ENCODE data around the gene PLD3. TPM values are rescaled to one million over a fixed set of nuclear protein-coding genes. Genes with fewer than 3 reads are reported as not detected.

The PLD3 gene
- total and polyA plus RNA-seq, 2 experiments from 2014 or later = 361 to 536 TPM

DNA sequence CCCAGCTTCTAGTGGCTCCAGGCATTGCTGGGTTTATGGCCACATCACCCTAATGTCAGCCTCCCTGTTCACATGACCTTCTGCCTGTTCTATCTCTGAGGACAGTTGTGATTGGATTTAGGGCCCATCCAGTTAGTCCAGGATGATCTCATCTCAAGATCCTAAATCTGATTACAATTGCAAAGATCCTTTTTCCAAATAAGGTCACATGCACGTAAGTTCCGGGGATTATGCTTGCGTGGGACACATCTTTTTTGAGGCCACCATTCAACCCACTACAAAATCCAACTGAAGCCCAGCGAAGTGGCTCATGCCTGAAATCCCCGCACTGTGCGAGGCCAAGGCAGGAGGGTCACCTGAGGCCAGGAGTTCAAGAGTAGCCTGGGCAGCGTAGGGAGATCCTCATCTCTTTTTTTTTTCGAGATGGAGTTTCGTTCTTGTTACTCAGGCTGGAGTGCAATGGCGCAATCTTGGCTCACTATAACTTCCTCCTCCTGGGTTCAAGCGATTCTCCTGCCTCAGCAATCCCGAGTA is 12.3 kb downstream of the PLD3 start:
- H3K27ac ChIP-seq = no peak overlapping the region
- no peak overlapping the region for H3K4me2 ChIP-seq (ENCODE audit: unreplicated experiment)
- H3K9ac ChIP-seq = no peak overlapping the region
- no peaks in the 10 kb centered on the region for H3K9me2 ChIP-seq (ENCODE audit: insufficient read depth)
- H3K4me3 ChIP-seq = no peak overlapping the region
- H3F3A ChIP-seq (ENCODE audit: insufficient read depth) = peaks cover 9% of the 10 kb centered on the region
- in situ Hi-C loops (cut with MboI) = no loop called here
- no peaks in the 10 kb centered on the region; the same call in 1 of the 2 replicates for H3K36me3 ChIP-seq (ENCODE audit: low read depth)
- H4K20me1 ChIP-seq (ENCODE audit: insufficient read depth) = no peaks in the 10 kb centered on the region
- peaks cover 21% of the 10 kb centered on the region for H3K79me2 ChIP-seq (ENCODE audit: insufficient read depth)
- no peak overlapping the region for H2AFZ ChIP-seq
- H3K9me3 ChIP-seq (ENCODE audit: low read depth) = no peaks in the 10 kb centered on the region
- 84 to 85% methylated on average over 12 of the region's 12 CpGs for WGBS, 2 experiments (ENCODE audit: low coverage in 1 of 2, low lambda C conversion rate in 2 of 2, missing lambda C conversion rate in 2 of 2)
- TF ChIP-seq EZH2phosphoT487 (IDR thresholded peaks at IDR 0.05; ENCODE audit: insufficient read depth, low read depth) (no peak), EZH2 (IDR thresholded peaks at IDR 0.05; ENCODE audit: insufficient read depth, poor library complexity, severe bottlenecking) (no peak)
- H3K27me3 ChIP-seq (replicated peaks; ENCODE audit: insufficient read depth) = no peaks in the 10 kb centered on the region
- DNase-seq = no peak
- peaks cover 4% of the 10 kb centered on the region; the same call in 1 of the 2 replicates for H3K4me1 ChIP-seq (ENCODE audit: insufficient read depth)

DNA sequence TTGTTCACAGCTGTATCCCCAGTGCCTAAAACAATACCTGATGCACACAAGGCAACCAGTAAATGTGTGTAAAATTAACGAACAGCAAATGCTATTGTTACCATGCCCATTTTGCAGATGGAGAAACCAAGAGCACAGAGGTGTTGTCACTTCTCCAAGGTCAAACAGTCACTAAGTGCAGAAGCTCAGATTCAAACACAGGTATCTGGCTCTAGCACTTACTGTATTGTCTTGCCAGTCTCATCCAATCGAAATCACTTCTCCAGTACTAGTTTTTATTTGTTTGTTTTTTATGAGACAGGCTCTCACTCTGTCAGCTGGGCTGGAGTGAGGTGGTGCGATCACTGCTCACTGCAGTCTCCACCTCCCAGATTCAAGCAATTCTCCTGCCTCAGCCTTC is 13.7 kb downstream of the PLD3 start:
- Histone ChIP-seq H3K4me2 (ENCODE audit: unreplicated experiment) (no peak overlapping the region), H2AFZ (no peak overlapping the region), H3K27ac (no peak overlapping the region), H3K9me2 (ENCODE audit: insufficient read depth) (no peaks in the 10 kb centered on the region), H3K9me3 (ENCODE audit: low read depth) (no peaks in the 10 kb centered on the region), H3K27me3 (replicated peaks; ENCODE audit: insufficient read depth) (no peaks in the 10 kb centered on the region), H3K9ac (no peak overlapping the region), H4K20me1 (ENCODE audit: insufficient read depth) (no peaks in the 10 kb centered on the region), H3K79me2 (ENCODE audit: insufficient read depth) (peaks cover 13% of the 10 kb centered on the region; the same call in 1 of the 2 replicates), H3F3A (ENCODE audit: insufficient read depth) (peaks cover under 1% of the 10 kb centered on the region; the same call in 1 of the 2 replicates), H3K36me3 (ENCODE audit: low read depth) (no peaks in the 10 kb centered on the region; the same call in 1 of the 2 replicates), H3K4me3 (no peak overlapping the region), H3K4me1 (ENCODE audit: insufficient read depth) (peaks cover 4% of the 10 kb centered on the region; the same call in 1 of the 2 replicates)
- TF ChIP-seq EZH2phosphoT487 (IDR thresholded peaks at IDR 0.05; ENCODE audit: insufficient read depth, low read depth) = no peak
- TF ChIP-seq EZH2 (IDR thresholded peaks at IDR 0.05; ENCODE audit: insufficient read depth, poor library complexity, severe bottlenecking) = no peak
- DNase-seq = no peak
- in situ Hi-C loops (cut with MboI) = no loop called here
- 52 to 66% methylated on average over 3 of the region's 3 CpGs for WGBS, 2 experiments (ENCODE audit: low coverage in 1 of 2, low lambda C conversion rate in 2 of 2, missing lambda C conversion rate in 2 of 2)

DNA sequence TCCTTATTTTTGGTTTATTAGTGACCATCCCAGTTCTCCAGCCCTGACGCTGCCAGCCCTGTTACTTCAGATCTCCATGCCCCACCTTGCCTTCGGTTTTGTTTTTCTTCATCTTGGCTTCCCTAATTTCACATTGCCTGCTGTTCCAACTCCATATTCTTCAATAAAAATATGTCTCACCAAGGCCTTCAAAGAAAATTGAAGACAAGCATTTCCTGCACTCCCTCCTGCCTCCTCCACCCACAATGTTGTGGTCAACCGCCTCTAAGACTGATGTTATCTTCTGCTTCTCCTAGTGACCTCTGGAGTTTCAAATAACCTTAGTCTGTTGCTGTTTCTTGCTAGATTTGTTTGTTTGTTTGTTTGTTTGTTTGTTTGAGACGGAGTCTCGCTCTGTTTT is 14.6 kb downstream of the PLD3 start:
- Histone ChIP-seq H3K9me3 (ENCODE audit: low read depth) (no peaks in the 10 kb centered on the region), H3K9ac (no peak overlapping the region), H3K36me3 (ENCODE audit: low read depth) (no peaks in the 10 kb centered on the region; the same call in 1 of the 2 replicates), H3F3A (ENCODE audit: insufficient read depth) (no peaks in the 10 kb centered on the region), H3K79me2 (ENCODE audit: insufficient read depth) (peaks cover 9% of the 10 kb centered on the region; the same call in 1 of the 2 replicates), H2AFZ (no peak overlapping the region), H3K27ac (no peak overlapping the region), H3K4me1 (ENCODE audit: insufficient read depth) (no peaks in the 10 kb centered on the region; the same call in 1 of the 2 replicates), H3K4me3 (no peak overlapping the region), H4K20me1 (ENCODE audit: insufficient read depth) (no peaks in the 10 kb centered on the region), H3K9me2 (ENCODE audit: insufficient read depth) (no peaks in the 10 kb centered on the region), H3K4me2 (ENCODE audit: unreplicated experiment) (no peak overlapping the region), H3K27me3 (replicated peaks; ENCODE audit: insufficient read depth) (no peaks in the 10 kb centered on the region)
- in situ Hi-C loops (cut with MboI) = no loop called here
- 95 to 100% methylated on average over 5 of the region's 5 CpGs for WGBS, 2 experiments (ENCODE audit: low coverage in 1 of 2, low lambda C conversion rate in 2 of 2, missing lambda C conversion rate in 2 of 2)
- TF ChIP-seq EZH2phosphoT487 (IDR thresholded peaks at IDR 0.05; ENCODE audit: insufficient read depth, low read depth) = no peak
- TF ChIP-seq EZH2 (IDR thresholded peaks at IDR 0.05; ENCODE audit: insufficient read depth, poor library complexity, severe bottlenecking) = no peak
- no peak for DNase-seq

DNA sequence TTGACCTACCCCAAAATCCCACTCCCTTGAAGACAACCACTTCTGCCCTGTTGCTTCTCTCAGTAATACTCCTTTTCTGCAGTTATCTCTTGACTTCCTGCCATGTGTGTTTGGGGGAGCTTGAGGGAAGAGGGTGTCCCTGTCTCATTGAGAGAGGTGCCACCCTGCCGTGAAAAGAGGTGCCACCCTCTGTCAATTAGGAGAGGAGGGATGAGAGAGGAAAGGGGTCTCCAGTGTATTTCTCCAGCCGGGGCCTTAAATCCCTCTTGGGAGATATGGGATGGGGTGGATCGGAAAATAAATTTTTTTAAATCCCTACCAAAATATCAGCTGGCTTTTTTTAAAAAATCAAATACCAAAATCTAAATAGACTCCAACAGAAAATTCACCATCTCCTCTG is 16.5 kb downstream of the PLD3 start:
- Histone ChIP-seq H3K9me2 (ENCODE audit: insufficient read depth) (no peaks in the 10 kb centered on the region), H3K79me2 (ENCODE audit: insufficient read depth) (no peaks in the 10 kb centered on the region), H3F3A (ENCODE audit: insufficient read depth) (no peaks in the 10 kb centered on the region), H3K27me3 (replicated peaks; ENCODE audit: insufficient read depth) (no peaks in the 10 kb centered on the region), H2AFZ (no peak overlapping the region), H3K36me3 (ENCODE audit: low read depth) (peaks cover 3% of the 10 kb centered on the region; the same call in 1 of the 2 replicates), H3K9me3 (ENCODE audit: low read depth) (no peaks in the 10 kb centered on the region), H3K4me3 (no peak overlapping the region), H4K20me1 (ENCODE audit: insufficient read depth) (no peaks in the 10 kb centered on the region), H3K4me2 (ENCODE audit: unreplicated experiment) (no peak overlapping the region), H3K4me1 (ENCODE audit: insufficient read depth) (no peaks in the 10 kb centered on the region), H3K27ac (no peak overlapping the region), H3K9ac (no peak overlapping the region)
- in situ Hi-C loops (cut with MboI) = no loop called here
- DNase-seq = no peak
- WGBS, 2 experiments (ENCODE audit: low coverage in 1 of 2, low lambda C conversion rate in 2 of 2, missing lambda C conversion rate in 2 of 2) = 69 to 70% methylated on average over 3 of the region's 3 CpGs
- TF ChIP-seq EZH2 (IDR thresholded peaks at IDR 0.05; ENCODE audit: insufficient read depth, poor library complexity, severe bottlenecking) (no peak), EZH2phosphoT487 (IDR thresholded peaks at IDR 0.05; ENCODE audit: insufficient read depth, low read depth) (no peak)
